OCI-LY7 (cell line): ENCODE data around the gene SH3RF3.

ENCODE experiments used
- EZH2phosphoT487 ChIP-seq: fragments of 200-600 bp; sonication (generic); IDR thresholded peaks from 2 replicates; pipeline ENCODE4 v1.6.1; 2018; ENCODE audit warnings: low read depth, borderline replicate concordance, mild to moderate bottlenecking, mixed run types, antibody characterized with exemption, low read length, moderate library complexity, mixed read lengths
- TF ChIP-seq, protein P1 (sequence below): fragments of 200-600 bp; sonication (generic); conservative IDR thresholded peaks from 2 replicates; pipeline ENCODE4 v1.5.1; 2014; ENCODE audit warnings: mild to moderate bottlenecking, antibody characterized with exemption, low read length, moderate library complexity, mixed read lengths

- TF ChIP-seq, protein P1, sequence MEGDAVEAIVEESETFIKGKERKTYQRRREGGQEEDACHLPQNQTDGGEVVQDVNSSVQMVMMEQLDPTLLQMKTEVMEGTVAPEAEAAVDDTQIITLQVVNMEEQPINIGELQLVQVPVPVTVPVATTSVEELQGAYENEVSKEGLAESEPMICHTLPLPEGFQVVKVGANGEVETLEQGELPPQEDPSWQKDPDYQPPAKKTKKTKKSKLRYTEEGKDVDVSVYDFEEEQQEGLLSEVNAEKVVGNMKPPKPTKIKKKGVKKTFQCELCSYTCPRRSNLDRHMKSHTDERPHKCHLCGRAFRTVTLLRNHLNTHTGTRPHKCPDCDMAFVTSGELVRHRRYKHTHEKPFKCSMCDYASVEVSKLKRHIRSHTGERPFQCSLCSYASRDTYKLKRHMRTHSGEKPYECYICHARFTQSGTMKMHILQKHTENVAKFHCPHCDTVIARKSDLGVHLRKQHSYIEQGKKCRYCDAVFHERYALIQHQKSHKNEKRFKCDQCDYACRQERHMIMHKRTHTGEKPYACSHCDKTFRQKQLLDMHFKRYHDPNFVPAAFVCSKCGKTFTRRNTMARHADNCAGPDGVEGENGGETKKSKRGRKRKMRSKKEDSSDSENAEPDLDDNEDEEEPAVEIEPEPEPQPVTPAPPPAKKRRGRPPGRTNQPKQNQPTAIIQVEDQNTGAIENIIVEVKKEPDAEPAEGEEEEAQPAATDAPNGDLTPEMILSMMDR = no peak
- TF ChIP-seq EZH2phosphoT487 = no peak
Observed at GRCh38 chr2:109507217-109507616, 378.2 kb downstream of the SH3RF3 start.
